Naive thymus-derived CD4-positive, alpha-beta T cell (primary cell): Measurements from ENCODE around the gene RHBDL1. TPM values are rescaled to one million over a fixed set of nuclear protein-coding genes. Genes with fewer than 3 reads are reported as not detected.

ENCODE experiments used
- polyA plus RNA-seq, 2 donors: library from polyadenylated mRNA; unstranded; fragments of 300-500 nt; fragmentation: Illumina TruSeq; gene quantifications; one replicate each; pipeline ENCODE4 v1.2.3, GENCODE V29; 2021
- total RNA-seq, 6 experiments: library from RNA in 5 of 6; stranded (reverse) in 5 of 6; gene quantifications; 1 replicate in 5 of 6; 2 replicates in 1 of 6; pipeline ENCODE4 v1.2.3 and lab custom pipeline; 2021 to 2026

Gene RHBDL1
- total and polyA plus RNA-seq, 7 experiments from 2014 or later, result 0.65 to 3.1 (median 1.6) TPM; not detected in 2

Other genes with a start within 250 kb of the RHBDL1 start
- 10 to 100 TPM; 51.0 to 89.8 (median 55.6) TPM for gene CAPN15, start 148.0 kb upstream of the RHBDL1 start, total RNA-seq
- 1 to 10 TPM; 3.2 to 7.5 TPM for gene CAPN15, start 148.0 kb upstream of the RHBDL1 start, polyA plus RNA-seq
- not detected for gene PRR35, start 115.3 kb upstream of the RHBDL1 start, total RNA-seq
- gene PRR35, start 115.3 kb upstream of the RHBDL1 start, polyA plus RNA-seq, result not detected
- 1 to 10 TPM; 1.6 to 5.8 (median 3.2) TPM for gene NHLRC4, start 108.7 kb upstream of the RHBDL1 start, total RNA-seq
- gene NHLRC4, start 108.7 kb upstream of the RHBDL1 start, polyA plus RNA-seq, result 1 to 10 TPM; 4.6 to 5.1 TPM
- 10 to 100 TPM; 27.1 to 63.0 (median 45.1) TPM for gene PIGQ, start 105.7 kb upstream of the RHBDL1 start, total RNA-seq
- 10 to 100 TPM; 12.3 to 16.2 TPM for gene PIGQ, start 105.7 kb upstream of the RHBDL1 start, polyA plus RNA-seq
- 10 to 100 TPM; 15.8 to 23.2 (median 17.8) TPM for gene RAB40C, start 85.6 kb upstream of the RHBDL1 start, total RNA-seq
- 10 to 100 TPM in 1 of 2 donors, 1 to 10 TPM in 1; 7.9 to 17.5 TPM for gene RAB40C, start 85.6 kb upstream of the RHBDL1 start, polyA plus RNA-seq
- under 1 TPM; 0.34 to 0.81 (median 0.56) TPM for gene WFIKKN1, start 44.7 kb upstream of the RHBDL1 start, total RNA-seq
- not detected for gene WFIKKN1, start 44.7 kb upstream of the RHBDL1 start, polyA plus RNA-seq
- gene METTL26, start 39.4 kb upstream of the RHBDL1 start, total RNA-seq, result 10 to 100 TPM; 41.7 to 97.5 (median 64.0) TPM
- 10 to 100 TPM; 95.8 to 96.9 TPM for gene METTL26, start 39.4 kb upstream of the RHBDL1 start, polyA plus RNA-seq
- gene MCRIP2, start 33.8 kb upstream of the RHBDL1 start, total RNA-seq, result 10 to 100 TPM; 21.4 to 33.6 (median 28.8) TPM
- 10 to 100 TPM; 26.8 to 35.8 TPM for gene MCRIP2, start 33.8 kb upstream of the RHBDL1 start, polyA plus RNA-seq
- 10 to 100 TPM; 11.7 to 70.6 (median 13.9) TPM for gene WDR90, start 26.3 kb upstream of the RHBDL1 start, total RNA-seq
- under 1 TPM; 0.56 to 0.63 TPM for gene WDR90, start 26.3 kb upstream of the RHBDL1 start, polyA plus RNA-seq
- gene RHOT2, start 7.5 kb upstream of the RHBDL1 start, total RNA-seq, result 100 to 1,000 TPM; 145 to 232 (median 186) TPM
- 10 to 100 TPM; 32.7 to 56.7 TPM for gene RHOT2, start 7.5 kb upstream of the RHBDL1 start, polyA plus RNA-seq
- 100 to 1,000 TPM in 1 of 5 experiments, 10 to 100 TPM in 4; 68.6 to 105 (median 77.4) TPM for gene STUB1, start 4.7 kb downstream of the RHBDL1 start, total RNA-seq
- gene STUB1, start 4.7 kb downstream of the RHBDL1 start, polyA plus RNA-seq, result 100 to 1,000 TPM; 132 to 159 TPM
- 10 to 100 TPM; 26.8 to 48.1 (median 37.2) TPM for gene JMJD8, start 8.7 kb downstream of the RHBDL1 start, total RNA-seq
- 10 to 100 TPM; 43.2 to 62.1 TPM for gene JMJD8, start 8.7 kb downstream of the RHBDL1 start, polyA plus RNA-seq
- gene WDR24, start 14.7 kb downstream of the RHBDL1 start, total RNA-seq, result 10 to 100 TPM; 13.3 to 19.4 (median 16.5) TPM
- 10 to 100 TPM; 10.6 to 21.2 TPM for gene WDR24, start 14.7 kb downstream of the RHBDL1 start, polyA plus RNA-seq
- gene FBXL16, start 30.1 kb downstream of the RHBDL1 start, total RNA-seq, result 10 to 100 TPM; 13.2 to 45.4 (median 18.0) TPM
- 10 to 100 TPM; 11.1 to 21.1 TPM for gene FBXL16, start 30.1 kb downstream of the RHBDL1 start, polyA plus RNA-seq
- 1 to 10 TPM; 4.8 to 5.1 (median 5.0) TPM for gene METRN, start 39.4 kb downstream of the RHBDL1 start, total RNA-seq
- 1 to 10 TPM; 3.7 to 4.5 TPM for gene METRN, start 39.4 kb downstream of the RHBDL1 start, polyA plus RNA-seq
- 10 to 100 TPM; 11.9 to 20.7 (median 13.6) TPM for gene ANTKMT, start 45.5 kb downstream of the RHBDL1 start, total RNA-seq
- 10 to 100 TPM; 14.7 to 26.8 TPM for gene ANTKMT, start 45.5 kb downstream of the RHBDL1 start, polyA plus RNA-seq
- 1 to 10 TPM; 2.6 to 4.4 (median 3.0) TPM for gene CCDC78, start 50.8 kb downstream of the RHBDL1 start, total RNA-seq
- not detected for gene CCDC78, start 50.8 kb downstream of the RHBDL1 start, polyA plus RNA-seq
- gene HAGHL, start 51.4 kb downstream of the RHBDL1 start, total RNA-seq, result 10 to 100 TPM in 3 of 5 experiments, 1 to 10 TPM in 2; 5.5 to 14.6 (median 10.7) TPM
- 1 to 10 TPM in 1 of 2 donors, under 1 TPM in 1; 0.72 to 1.1 TPM for gene HAGHL, start 51.4 kb downstream of the RHBDL1 start, polyA plus RNA-seq
- 10 to 100 TPM; 39.0 to 55.5 (median 46.1) TPM for gene CIAO3, start 65.3 kb downstream of the RHBDL1 start, total RNA-seq
- 10 to 100 TPM; 13.9 to 34.9 TPM for gene CIAO3, start 65.3 kb downstream of the RHBDL1 start, polyA plus RNA-seq
- under 1 TPM in 1 of 5 experiments, not detected in 4; 0.64 TPM for gene MSLN, start 85.1 kb downstream of the RHBDL1 start, total RNA-seq
- gene MSLN, start 85.1 kb downstream of the RHBDL1 start, polyA plus RNA-seq, result not detected
- gene RPUSD1, start 112.7 kb downstream of the RHBDL1 start, total RNA-seq, result 10 to 100 TPM; 16.3 to 34.3 (median 30.3) TPM
- 10 to 100 TPM; 21.2 to 42.9 TPM for gene RPUSD1, start 112.7 kb downstream of the RHBDL1 start, polyA plus RNA-seq
- gene CHTF18, start 112.9 kb downstream of the RHBDL1 start, total RNA-seq, result 10 to 100 TPM; 32.0 to 74.8 (median 51.7) TPM
- gene CHTF18, start 112.9 kb downstream of the RHBDL1 start, polyA plus RNA-seq, result 1 to 10 TPM; 4.5 to 8.2 TPM
- gene GNG13, start 125.1 kb downstream of the RHBDL1 start, total RNA-seq, result not detected
- gene GNG13, start 125.1 kb downstream of the RHBDL1 start, polyA plus RNA-seq, result not detected